HG02759 (cell line): ENCODE measurements around the gene CLINT1.

Experiments
- ATAC-seq: cut with Tn5 transposase; IDR thresholded peaks from one replicate; pipeline ENCODE4 v1.9.1; 2021; ENCODE audit warnings: mild to moderate bottlenecking, moderate library complexity; ENCODE audit not compliant: unreplicated experiment

CLINT1 gene

DNA sequence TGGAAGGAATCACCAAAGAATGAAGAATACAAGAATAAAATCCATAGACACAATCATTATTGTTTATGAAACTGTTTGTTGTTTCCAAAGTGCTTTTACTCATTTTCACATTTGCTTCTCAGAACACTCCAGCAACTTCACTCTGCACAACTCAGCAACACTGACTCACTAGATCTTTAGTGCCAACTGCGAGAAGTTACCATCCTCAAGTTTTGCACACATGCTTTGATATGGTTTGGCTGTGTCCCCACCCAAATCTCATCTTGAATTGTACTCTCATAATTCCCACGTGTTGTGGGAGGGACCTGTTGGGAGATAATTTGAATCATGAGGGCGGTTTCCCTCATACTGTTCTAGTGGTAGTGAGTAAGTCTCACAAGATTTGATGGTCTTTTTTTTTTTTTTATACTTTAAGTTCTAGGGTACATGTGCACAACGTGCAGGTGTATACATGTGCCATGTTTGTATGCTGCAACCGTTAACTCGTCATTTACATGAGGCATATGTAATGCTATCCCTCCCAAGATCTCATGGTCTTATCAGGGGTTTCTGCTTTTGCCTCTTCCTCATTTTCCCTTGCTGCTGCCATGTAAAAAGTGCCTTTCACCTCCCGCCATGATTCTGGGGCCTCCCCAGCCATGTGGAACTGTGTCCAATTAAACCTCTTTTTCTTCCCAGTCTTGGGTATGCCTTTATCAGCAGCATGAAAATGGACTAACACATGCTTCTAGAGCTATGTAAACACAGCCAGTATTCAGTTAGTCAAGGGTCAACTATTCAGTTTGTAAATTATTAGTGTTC is 36.9 kb downstream of the CLINT1 start:
- no peak for ATAC-seq

DNA sequence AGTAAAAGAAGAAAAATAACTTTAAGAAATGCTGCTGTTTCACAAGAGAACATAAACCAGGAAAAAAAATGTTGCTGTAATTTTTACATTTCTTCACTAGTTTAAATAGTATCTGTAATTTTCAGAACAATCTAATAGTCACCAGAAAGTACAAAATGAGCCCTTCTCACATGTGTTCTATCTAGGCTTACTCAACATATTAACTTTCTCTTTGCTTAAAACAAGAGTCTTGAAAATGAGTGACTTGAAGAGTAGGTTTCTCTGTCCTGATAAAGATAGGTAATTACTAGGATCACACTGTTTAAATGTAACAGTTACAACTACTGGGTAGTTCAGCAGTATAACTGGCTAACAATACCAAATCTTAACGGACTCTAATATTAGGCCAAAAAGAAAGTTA is 37.5 kb downstream of the CLINT1 start:
- ATAC-seq, result no peak

GRCh38 chr5:157820593-157821252 is 38.2 kb downstream of the CLINT1 start:
- no peak for ATAC-seq

DNA sequence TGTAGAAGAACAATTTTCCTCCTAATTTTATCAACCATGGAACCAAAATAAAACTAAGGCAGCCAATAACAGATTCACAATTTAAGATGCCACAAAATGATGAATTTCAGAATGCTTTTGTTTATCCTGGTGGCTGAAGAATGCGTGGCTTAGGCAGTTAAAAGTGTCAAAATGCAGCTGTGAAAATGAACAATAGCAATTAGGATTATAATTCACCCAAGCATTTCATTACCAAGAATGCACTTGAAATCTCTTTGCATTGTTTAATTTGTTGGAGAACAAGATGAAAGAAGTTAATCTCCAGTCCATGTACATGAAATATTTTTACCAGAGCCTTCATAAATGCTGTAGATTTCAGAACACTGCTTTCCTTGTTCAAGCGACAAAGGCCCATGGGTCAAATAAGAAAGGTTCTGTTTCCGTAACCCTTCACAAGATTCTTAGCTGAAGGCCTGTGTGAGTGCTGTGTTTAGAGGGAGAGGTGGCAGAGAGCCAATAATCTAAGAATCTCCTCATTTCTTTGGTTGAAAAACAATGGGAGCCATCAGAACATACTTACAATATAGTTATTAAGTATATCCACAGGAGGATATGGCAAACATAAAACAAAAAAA is 39.3 kb downstream of the CLINT1 start:
- ATAC-seq, result no peak

- ATAC-seq, result no peak
Measured at GRCh38 chr5:157818368-157818767, 40.6 kb downstream of the CLINT1 start.

DNA sequence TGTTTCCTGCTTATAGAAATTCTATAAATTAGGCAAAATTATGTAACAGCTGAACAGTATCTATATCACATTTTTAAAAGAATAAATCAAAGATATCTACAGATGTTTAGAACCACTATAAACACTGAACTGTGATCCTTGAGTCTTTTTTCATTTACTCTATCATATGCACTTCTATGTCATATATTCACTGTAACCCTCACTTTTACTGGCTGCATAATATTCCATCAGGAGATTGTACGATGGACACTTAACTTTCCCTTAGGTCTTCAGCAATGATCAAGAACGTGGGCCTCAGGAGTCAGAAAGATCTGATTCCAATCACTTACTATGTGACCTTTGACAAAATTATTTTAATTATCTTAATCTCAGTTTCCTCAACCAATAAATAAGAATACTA is 41.0 kb downstream of the CLINT1 start:
- no peak for ATAC-seq

- no peak for ATAC-seq
Measured at GRCh38 chr5:157817387-157817702, 41.6 kb downstream of the CLINT1 start.

DNA sequence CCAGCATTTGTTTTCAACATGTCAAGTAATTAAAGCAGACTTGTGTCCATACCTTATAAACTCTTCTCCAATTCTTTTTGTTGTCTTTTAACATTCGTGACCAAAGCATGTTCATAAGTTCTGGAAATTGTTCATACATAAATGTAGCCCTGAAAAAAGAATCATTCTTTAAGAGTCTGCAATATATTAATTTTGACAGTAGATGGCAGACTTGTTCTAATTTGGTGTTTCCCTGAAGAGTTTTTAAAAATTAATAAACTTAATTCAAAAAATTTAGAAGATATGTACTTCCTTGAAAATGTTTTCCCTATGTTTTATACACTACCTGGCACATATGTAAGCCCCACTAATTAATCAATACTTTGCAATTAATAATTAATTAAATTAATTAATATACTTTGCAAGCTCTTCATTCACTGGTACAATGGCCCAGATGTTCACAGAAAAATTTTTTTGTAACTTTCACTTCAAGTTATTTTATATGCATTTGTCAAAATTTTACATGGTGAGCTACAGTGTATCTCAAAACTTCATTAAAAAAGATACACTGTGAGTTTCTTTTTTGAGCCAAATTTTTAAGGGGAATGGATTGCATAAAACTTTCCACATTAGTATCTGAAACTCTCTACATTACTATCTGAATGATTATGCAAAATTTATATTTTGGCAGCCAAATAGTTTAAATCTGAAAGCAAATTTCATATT is 42.1 kb downstream of the CLINT1 start:
- ATAC-seq, result no peak

GRCh38 chr5:157812086-157812485 is 46.9 kb downstream of the CLINT1 start:
- no peak for ATAC-seq

GRCh38 chr5:157808043-157808442 is 50.9 kb downstream of the CLINT1 start:
- ATAC-seq, result no peak

- ATAC-seq, result no peak
Measured at GRCh38 chr5:157802736-157803135, 56.2 kb downstream of the CLINT1 start.

DNA sequence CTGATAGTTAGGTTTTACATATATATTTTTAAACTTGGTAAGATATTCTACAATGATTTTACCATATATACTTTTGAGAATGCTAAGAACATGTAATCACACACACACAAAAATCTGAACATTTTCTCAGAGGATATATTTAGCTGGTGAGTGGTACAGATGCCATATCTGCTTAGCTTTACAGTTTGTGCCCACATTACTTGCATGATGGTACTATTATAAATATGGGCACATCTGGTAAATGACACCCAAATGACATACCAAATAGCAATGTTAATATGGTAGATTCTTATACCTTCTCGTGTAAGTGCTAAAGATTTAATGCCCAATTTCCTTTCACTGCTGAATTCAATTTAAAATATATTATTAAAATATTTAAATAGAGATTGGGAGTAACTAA is 58.8 kb downstream of the CLINT1 start:
- no peak for ATAC-seq

DNA sequence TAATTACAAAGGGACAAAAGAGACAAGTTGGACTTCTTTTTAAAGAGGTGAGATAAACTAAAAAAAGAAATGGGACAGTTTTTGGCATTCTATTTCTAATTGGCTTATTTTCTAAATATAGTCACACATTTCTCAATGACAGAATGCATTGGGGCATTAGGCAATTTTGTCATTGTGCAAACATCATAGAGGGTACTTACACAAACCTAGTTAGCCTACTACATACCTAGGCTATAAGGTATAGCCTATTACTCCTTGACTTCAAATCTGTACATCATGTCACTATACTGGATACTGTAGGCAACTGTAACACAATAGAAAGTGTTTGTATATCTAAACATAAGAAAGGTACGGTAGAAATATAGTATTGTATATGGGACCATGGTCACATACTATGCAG is 59.4 kb downstream of the CLINT1 start:
- no peak for ATAC-seq

DNA sequence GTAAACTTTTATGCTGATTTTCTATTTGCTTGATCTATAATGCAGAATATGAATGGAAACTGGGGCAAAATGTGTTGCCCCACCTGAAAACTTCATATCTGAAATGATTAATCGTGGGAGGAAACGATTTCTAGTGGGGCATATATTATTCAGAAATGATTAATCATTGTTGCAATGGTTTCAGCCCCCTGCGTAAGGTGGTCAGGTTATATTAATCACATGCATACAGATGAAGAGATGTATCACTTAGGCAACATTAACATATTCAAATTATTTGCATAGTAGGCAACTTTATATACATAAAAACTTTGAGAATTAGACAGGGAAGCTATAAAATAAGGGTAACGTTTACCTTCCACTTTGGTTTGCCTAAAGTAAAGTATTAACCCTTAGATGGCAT is 65.6 kb downstream of the CLINT1 start:
- no peak for ATAC-seq

DNA sequence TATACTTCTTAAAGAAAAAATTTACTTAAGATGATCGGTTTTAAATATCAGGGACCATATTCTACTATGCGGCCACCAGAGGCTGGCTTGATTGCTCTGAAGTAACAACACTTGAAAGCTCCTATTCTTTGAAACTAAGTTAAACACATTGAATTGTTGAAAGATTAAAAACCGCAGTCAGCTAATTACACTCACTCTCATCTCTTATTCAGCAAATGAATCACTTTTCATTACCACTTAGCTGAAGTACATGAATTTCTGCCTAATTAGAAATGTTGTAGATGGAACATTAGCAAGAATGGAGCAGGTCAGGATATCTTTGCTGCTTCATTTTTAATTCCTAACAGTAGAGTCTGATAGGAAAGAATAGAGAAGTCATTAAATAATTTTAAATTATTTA is 73.1 kb downstream of the CLINT1 start:
- no peak for ATAC-seq

GRCh38 chr5:157779221-157779620 is 79.7 kb downstream of the CLINT1 start:
- no peak for ATAC-seq

- no peak for ATAC-seq
Measured at GRCh38 chr5:157778121-157778805, 80.7 kb downstream of the CLINT1 start.

DNA sequence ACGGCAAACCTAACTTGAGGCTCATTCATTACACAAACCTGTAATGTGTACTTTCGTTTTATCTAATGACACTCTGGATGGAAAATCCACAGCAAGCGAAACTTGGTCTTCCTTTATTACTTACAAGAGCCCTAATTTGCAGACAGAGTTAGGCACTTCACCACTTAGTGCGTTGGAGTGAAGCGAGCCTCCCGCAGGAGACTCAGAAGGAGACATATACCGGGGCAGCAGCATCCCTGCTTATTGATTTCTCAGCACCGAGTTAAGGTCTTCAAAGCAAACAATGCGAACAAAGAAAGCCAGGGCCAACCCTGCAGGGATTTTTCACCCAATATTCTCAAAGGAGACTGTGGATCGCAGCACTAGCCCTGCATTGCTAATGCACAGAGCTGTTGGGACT is 86.8 kb downstream of the CLINT1 start:
- no peak for ATAC-seq

DNA sequence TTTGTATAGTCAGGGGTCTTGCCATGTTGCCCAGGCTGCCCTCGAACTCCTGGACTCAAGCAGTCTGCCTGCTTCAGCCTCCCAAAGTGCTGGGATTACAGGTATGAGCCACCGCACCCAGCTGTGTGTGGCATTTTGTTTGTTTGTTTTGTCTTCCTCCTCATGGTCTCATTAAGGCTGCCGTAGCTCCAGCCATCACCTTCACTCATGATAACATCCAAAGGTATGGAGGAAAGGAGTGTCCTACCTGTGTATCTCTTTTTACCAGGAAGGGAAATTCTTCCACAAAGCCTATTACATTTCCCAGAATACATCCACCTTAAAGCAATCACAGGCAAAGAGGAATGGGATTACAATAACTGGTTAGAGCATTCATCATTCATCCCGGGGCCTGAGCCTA is 88.3 kb downstream of the CLINT1 start:
- ATAC-seq, result no peak

GRCh38 chr5:157767689-157768088 is 91.3 kb downstream of the CLINT1 start:
- no peak for ATAC-seq

DNA sequence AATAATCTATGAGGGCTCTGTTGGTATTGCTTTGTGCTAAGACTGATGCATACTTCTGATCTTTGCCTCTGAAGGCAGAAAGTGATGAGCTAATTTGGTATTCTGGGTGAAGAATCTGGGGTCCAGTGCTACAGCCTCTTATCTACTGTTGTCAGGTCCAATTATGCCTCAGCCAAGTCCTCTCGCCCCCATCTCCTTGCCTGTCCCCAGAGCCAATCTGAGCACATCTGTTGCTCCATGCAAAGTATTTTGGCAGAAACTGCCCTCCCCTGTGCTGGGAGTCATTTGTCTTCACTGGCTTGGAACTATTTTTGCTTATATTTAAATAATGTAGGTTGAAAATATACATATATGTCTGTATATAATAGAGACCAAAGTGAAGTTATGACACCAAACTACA is 92.0 kb downstream of the CLINT1 start:
- ATAC-seq, result no peak
